HG02938 (cell line): ENCODE results near the gene VCPKMT.

Source experiments
- ATAC-seq: cut with Tn5 transposase; IDR thresholded peaks from one replicate; pipeline ENCODE4 v1.9.1; 2021; ENCODE audit warnings: mild to moderate bottlenecking, moderate library complexity; ENCODE audit not compliant: unreplicated experiment

Gene VCPKMT

DNA sequence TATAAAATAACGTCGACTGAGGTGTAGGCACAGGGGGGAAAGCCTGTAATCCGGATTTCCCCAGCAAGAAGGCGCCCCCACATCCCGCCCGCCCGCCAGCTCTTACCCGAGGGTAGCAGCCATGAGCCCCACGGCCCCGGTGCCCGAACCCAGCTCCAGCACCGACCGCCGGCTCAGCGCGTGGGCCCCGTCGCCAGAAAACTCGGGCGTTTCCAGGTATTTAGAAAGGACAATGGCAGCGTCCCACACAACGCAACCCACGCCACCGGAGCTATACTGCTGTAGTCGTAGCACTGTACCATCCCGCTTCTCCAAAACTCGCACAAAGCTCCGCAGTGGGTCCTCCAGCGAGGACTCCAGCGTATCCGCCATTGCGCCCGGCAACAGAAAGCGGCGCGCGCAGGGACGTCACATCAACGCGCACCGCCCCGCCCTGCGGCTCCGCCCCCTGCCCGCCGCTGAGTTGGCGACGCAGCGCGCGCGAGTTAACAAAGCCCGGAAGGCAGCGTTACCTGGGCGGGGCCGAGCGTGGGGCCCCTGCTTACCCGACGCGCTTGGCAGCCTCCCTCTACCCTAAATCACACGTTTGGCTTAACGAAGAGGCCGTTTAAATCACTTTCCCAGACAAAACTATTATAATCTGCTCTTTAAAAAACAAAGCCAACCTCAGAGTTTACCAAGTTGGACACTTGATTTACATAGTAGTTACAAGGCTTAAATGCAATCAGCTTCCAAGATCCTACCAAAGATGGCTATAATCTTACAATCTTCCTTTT is at the start of gene VCPKMT:
VCPKMT (minus strand) TSS at position 392 of the 776 bp plus-strand sequence; CDS start at position 372, 20 bp downstream.
- peak; percentile 88 for ATAC-seq

DNA sequence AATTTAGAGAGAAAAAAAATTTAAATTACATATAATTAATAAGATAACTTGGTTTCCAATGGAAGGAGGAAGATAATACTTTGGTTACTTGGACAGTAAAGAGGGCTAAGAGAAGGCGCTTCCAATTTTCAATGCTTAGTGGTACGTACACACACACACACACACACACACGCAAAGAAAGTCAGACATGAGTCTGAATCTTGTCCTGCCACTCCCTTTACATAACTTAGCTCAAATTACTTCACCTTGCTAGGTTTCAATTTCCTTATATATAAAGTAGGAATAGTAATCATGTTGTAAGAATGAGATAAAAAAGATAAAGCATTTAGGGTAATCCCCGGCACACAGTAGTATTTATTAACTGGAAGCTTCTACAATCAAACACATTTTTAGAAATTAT is 39.7 kb upstream of the VCPKMT start:
- ATAC-seq = no peak

DNA sequence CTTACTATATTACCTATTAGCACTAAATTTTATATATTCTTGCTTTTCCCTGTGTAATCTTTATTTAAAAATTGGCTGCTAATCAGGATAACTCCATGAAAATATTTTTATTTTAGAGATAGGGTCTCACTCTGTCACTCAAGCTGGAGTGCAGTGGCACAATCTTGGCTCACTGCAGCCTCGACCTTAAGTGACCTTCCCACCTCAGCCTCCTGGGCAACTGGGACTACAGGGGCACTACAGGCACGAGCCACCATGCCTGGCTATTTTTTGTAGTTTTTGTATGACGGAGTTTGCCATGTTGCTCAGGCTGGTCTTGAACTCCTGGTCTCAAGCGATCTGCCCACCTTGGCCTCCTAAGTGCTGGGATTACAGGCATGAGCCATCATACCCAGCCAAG is 32.4 kb upstream of the VCPKMT start:
- ATAC-seq = no peak

DNA sequence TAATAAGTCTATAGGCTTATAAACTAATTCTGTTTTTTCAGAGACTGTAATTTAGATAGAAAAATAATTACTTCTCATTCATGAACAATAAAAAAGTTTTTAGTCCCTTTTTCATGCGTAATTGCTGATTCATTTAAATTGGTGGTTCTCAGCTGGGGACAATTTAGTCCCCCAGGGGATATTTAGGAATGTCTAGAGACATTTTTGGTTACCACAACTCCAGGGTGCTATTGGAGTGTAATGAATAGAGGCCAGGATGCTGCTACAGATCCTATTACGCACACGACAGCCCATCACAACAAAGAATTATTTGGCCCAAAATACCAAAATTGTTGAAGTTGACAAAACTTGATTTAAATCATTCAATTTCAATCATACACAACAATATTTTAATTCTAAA is 22.8 kb upstream of the VCPKMT start:
- no peak for ATAC-seq

DNA sequence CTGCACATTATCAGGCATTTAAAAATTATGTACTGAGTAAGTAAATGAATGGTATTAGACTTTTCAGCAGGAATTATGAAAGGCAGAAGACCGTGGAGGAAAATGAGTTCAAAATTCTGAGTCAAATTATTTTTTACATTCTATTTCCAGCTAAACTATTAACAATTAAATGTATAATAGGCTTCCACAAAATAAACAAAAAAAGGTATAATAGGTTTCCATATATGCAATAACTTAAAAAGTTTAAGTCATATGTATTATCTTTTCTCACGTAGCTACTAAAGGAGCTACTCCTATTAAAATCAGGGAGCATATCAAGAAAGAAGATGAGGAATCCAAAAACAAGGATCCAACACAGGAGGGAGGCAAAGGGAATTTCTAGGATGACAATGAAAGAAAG is 11.4 kb upstream of the VCPKMT start:
- no peak for ATAC-seq

DNA sequence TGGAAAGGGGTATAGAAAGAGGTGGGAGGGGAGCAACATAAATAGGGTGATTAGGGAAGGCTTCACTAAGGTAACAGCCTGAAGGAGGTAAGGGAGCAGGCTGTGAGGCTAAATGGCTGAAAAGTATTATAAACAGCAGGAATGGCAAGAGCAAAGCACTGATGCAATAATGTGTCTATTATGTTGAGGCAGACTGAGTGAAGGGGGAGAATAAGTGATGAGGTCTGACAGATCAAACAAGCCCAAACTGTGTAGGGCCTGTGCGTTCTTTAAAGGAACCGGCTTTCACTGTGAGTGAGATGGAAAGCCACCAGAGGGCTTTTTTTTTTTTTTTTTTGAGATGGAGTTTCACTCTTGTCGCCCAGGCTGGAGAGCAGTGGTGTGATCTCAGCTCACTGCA is 6.7 kb upstream of the VCPKMT start:
- ATAC-seq = no peak

DNA sequence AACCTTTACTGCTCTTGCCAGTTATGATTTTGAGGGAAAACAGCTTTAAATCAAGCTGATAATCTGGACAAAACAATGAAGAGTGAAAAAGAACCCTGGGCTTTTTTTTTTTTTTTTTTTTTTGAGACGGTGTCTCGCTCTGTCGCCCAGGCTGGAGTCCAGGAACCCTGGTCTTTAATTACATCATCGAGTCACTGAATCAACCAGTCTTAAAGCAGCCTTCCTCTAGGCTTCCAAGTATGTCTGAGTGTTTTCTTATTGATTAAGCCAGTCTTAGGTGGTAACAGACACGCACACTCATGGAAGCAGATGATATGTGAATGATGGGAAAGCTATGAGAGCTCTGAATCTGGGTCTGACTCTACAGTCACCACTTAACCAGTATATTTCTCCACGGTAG is 5.9 kb upstream of the VCPKMT start:
- ATAC-seq = no peak

DNA sequence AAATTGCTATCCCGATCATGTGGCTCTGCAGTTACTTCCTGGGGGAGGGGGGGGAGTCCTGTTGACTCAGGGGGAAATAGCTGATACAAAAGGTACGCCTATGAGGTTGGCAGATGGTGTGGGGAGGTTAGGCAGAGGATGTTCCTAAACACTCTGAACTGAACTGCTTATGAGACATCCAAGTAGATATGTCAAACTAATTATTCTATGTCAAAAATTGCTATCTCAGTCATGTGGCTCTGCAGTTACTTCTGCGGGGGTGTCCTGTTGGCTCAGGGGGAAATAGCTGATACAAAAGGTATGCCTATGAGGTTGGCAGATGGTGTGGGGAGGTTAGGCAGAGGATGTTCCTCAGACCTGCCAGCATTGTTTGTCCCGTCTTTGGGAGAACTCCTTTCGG is 5.1 kb upstream of the VCPKMT start:
- ATAC-seq = no peak

DNA sequence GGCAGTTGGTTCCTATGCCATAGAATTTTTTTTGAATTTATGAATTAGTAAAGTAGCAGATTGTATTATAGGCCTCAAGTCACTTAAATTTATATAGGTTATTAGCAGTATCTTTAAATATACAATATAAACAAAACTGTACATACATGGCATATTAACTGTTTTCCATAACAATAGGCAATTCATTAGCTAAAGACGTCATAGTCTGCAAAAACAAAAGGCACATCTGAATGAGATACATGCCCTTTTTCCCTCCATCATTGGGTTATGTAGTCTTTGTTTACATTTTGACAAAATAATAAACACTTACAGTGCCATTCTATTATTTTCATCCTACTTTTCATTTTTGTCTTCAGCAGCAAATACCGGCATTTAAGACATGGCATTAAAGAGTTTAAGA is 1.1 kb upstream of the VCPKMT start:
- no peak for ATAC-seq

DNA sequence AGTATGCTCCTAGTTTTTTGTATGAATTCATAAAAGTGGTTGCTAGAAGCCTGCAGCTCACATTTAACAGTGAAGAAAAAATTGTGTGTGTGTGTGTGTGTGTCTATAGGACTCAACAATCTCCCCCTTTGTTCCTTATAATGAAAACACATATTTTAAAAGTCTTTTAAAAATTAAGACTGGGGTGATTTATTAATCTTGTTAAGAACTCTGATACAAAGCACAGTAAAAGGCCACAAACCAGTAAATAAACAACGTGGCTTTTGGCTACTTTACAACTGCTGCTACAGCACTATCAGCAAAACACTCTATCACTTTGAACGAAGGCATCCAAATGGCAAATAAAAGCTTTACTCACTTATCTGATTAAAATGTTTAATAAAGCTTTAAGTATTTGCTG is 594 bp upstream of the VCPKMT start:
- ATAC-seq = no peak

DNA sequence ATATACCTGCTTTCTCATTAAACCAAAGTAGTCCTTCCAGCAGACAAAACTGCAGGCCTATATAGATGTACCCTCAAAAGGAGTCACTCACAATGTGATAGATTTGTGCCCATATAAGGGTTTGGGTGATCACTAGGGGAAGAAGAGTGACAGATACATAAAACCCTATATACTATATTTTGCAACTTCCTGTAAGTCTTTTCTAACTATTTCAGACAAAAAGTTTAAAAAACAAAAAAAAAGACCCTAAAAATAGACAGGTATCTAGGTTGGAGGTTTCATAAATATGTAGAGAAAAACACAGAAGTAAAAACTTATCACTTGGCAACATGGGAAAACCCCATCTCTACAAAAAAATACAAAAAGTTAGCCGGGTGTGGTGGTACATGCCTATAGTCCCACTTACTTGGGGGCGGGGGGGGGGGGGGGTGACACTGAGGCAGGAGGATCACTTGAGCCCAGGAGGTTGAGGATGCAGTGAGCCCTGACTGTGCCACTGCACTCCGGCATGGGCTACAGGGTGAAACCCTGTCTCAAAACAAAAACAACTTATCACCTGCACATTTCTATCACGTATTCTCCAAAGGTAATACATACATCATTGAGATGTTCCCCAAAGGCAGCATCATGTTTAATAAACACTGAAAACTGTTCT is 2.9 kb downstream of the VCPKMT start:
- ATAC-seq = peak; percentile 39

DNA sequence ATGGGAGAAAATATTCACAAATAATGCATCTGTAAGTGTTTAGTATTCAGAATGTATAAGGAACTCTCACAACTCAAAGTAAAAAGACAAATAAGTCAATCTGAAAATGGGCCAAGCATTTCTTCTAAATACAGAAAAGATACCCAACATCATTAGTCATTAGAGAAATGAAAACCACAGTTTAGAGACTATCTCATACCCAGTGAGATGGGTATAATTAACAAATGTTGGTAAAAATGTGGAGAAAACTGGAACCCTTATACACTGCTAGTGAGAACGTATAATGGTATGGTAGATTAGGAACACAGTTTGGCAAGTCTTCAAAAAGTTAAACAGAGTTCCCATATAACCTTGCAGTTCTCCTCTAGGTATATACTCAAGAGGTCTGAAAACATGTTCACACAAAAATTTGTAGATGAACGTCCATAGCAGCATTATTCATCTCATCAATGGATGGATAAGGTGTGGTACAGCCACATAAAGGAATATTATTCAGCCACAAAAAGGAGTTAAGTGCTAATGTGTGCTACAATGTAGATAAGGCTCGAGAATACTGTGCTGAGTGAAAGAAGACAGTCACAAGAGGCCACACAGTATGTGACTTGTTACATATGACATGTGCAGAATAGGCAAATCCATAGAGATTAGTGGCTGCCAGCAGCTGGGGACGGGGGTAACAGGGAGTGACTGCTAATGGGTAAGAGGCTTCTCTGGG is 5.9 kb downstream of the VCPKMT start:
- no peak for ATAC-seq

DNA sequence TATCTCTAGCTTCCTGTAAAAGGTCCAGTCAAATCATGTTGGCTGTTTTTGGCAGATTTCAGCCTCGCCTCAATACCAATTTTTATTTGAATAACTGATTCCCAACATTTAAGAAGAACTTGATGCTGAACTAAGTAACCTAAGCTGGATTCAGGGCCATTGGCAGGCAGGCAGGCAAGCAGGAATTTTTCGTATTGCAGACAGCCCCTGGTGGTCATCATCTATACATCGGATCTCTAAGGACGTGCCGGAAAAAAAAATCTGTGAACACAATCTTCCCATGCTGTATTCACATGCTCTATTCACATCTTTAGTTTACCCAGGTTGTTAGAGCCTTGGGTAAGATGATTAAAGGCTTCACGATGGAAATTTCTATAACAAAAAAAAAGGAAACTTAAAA is 7.0 kb downstream of the VCPKMT start:
- ATAC-seq = no peak

DNA sequence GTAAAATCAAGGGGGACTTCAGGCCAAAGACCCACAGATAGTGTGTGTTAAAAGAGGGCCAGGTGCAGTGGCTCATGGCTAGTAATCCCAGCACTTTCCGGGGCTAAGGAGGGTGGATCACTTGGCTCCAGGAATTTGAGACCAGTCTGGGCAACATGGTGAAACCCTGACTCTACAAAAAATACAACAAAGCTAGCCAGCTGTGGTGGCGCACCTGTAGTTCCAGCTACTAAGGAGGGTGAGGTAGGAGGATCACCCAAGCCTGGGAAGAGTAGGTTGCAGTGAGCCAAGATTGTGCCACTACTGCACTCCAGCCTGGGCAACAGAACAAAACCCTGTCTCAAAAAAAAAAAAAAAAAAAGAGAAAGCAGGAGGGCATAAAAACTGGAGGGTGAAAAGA is 8.5 kb downstream of the VCPKMT start:
- no peak for ATAC-seq

DNA sequence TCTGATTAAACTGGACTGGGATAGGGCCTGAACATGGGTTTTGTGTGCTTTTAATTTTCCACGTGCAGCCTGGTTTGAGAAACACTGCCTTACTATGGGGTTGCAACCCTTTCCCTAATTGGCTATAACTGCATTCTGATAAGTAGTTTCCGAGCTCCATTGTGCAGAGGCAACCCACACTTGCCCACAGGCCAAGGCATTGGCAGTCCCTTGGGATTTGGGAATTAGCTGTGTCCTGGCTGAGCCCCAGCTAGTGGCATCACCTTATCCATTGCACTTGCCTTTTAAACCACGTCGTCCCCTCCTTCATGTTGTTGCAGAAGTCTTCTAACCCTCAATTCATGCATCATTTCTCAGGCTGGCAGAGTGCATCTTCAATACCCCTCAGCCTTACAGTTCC is 10.2 kb downstream of the VCPKMT start:
- no peak for ATAC-seq

DNA sequence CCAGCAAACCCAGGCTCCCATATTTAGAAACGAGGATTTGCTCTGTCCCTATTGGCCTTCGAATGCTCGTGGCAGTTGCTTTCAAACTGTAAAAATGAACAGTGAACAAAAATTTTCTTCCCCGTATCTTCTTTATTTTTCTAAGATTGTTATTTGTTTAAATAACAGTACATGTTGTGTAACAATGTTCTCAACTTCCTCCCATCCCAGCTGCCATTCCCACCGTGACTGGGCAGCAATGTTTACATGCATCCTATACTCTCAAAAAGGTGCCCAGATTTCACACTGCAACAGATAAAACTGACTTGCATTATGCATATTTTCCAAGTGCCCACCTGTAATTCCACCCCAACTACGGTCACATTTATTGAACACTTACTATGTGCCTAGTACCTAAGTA is 12.8 kb downstream of the VCPKMT start:
- ATAC-seq = no peak

DNA sequence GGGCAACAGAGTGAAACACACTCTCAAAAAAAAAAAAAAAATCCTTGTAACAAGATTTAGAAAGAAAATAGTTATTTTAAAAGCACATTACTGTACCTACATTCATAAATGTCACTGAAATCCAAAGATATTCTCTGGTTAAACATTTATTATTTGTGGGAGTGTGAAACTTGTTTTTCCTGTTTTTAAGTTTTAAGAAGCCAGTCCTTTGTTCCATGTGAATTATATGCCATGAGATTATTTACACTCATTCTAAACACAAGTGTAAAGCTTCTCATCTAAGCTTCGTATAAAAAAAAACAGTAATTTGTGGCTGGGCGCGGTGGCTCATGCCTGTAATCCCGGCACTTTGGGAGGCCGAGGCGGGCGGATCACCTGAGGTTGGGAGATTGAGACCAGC is 15.0 kb downstream of the VCPKMT start:
- ATAC-seq = no peak

DNA sequence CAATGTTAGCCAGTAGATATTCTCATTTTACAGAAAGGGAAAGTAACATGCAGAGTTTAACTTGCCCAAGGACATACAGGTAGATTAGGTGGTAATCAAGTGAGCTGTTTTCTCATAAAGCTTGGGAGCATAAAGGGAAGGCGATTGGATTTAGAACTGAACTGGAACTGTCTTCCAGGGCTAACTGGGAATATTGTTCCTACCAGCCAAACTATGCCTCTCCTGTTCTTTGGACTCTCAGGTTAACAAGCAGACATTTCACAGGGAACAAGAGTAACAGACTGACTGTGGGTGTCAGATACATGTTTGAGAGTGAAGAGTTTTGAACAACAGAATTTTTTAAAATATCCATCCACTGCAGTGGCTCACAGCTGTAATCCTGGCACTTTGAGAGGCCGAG is 15.6 kb downstream of the VCPKMT start:
- no peak for ATAC-seq

DNA sequence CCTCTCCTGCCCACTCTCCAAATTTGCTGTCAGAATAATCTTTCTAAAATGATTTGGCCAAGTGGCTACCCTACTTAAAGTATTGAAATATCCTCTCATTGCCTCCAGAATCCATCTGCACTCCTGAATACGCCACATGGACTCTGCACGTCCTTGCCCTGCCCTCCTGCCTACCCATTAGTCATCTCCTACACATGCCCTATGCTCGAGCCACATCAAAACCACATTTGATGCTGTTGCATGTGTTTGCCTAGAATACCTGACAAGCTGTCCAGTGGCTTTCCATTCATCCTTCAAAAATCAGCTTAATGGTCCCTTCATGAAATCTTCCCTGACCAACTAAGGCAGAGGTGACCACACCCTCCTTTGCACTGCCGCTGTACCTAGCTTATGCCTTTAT is 17.0 kb downstream of the VCPKMT start:
- no peak for ATAC-seq

DNA sequence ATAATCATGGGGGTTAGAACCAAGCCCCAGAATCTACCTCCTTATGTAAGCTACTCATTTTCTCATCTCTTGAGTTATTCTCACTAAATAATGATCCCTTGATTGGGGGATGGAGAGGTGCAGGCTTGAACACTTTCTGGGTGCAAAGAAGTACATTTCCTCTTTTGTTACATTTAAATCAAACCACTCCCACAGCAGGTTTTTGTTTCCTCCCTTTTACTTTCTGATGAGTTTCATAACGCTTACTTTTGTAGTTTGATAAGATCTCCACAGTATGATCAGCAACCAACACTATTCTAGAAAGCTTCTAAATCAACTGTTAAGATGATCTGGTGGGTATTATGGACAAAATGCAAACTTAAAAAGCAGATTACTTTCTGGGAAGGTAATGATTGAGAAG is 20.5 kb downstream of the VCPKMT start:
- no peak for ATAC-seq

DNA sequence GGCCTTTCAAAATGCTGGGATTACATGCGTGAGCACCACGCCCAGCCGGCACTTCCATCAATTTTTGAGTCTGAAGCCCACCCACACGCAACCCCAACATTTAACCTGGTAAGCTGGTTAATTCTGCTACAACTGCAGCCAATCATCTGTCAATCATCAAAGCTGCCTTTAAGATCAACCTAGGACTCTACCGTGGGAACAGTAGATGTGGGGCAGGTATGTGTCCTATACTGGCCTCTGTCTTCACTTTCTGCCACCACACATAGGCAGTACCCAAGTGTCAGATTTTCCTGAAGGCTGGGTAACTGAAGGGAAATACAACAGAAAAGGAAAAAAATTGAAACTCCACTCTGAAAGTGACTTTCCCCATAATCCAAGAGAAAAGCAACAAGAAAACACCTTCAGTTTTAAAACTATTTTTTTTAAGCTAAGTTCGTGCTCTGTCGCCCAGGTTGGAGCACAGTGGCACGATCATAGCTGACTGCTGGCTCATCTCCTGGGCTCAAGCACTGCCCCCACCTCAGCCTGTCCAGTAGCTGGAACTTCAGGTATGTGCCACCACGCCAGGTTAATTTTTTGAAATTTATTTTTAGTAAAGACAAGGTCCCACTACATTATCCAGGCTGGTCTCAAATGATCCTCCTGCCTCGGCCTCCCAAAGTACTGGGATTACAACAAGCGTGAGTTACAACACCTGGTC is 22.2 kb downstream of the VCPKMT start:
- ATAC-seq = no peak
